Stimulated activated naive CD8-positive, alpha-beta T cell treated with anti-CD3 and anti-CD28 coated beads, Interleukin-15, Interleukin-2, amounts not matched to agents 100 ng/mL and 50 ng/mL, for 24 hours (primary cell): ENCODE results near the gene KCNIP1.

Experiments
- H3K27ac Mint-ChIP-seq: one replicate; pipeline ENCODE4 v1.8.0; 2021; ENCODE audit warnings: mild to moderate bottlenecking, mixed read lengths
- H3K27me3 Mint-ChIP-seq: one replicate; pipeline ENCODE4 v1.8.0; 2021; ENCODE audit warnings: mixed read lengths
- H3K36me3 Mint-ChIP-seq: one replicate; pipeline ENCODE4 v1.8.0; 2021; ENCODE audit warnings: low read depth, mixed read lengths
- H3K4me1 Mint-ChIP-seq: one replicate; pipeline ENCODE4 v1.8.0; 2021; ENCODE audit warnings: low read depth, mixed read lengths
- H3K4me3 Mint-ChIP-seq: one replicate; pipeline ENCODE4 v1.8.0; 2021; ENCODE audit warnings: mild to moderate bottlenecking, mixed read lengths
- H3K9me3 Mint-ChIP-seq: one replicate; pipeline ENCODE4 v1.8.0; 2021; ENCODE audit warnings: mixed read lengths

Gene KCNIP1

DNA sequence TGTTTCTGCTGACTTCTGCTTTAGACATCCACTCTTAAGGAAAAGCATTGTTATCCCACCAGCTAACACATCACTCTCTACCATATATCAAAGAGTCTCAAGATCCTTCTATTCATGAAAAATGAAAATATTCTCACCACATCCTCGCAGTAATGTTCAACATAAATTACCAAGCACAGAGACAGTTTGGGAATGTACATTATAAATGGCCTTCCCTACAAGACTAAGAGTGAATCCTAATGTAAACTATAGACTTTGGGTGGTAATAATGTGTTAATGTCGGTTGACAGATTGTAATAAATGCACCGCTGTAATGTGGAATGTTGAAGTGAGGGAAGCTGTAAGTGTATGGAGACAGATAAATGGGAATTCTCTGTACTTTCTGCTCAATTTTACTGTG is 27.1 kb upstream of the KCNIP1 start:
- H3K27ac Mint-ChIP-seq: no peak overlapping the region
- peaks cover 15% of the 10 kb centered on the region for H3K27me3 Mint-ChIP-seq
- H3K4me1 Mint-ChIP-seq: no peaks in the 10 kb centered on the region
- H3K9me3 Mint-ChIP-seq: no peaks in the 10 kb centered on the region
- H3K36me3 Mint-ChIP-seq: no peaks in the 10 kb centered on the region
- no peak overlapping the region for H3K4me3 Mint-ChIP-seq

DNA sequence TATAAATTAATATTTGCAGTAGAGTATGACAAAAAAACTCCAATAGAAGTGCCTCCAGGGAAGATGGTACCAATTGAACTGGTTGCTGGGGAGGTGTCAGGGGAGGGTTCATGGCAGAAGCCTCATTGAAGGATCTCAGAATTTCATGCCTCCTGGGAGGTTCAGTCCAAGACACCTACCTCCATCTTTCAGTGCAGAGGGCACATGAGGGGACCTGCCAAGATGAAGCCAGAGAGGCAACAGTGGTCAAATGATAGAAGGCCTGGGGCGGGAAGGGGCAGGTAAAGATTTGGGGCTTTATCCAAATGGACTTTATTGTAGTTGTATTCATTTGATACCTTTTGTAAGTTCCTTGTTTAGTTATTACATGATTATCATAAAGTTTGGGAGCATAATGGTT is 25.9 kb upstream of the KCNIP1 start:
- no peaks in the 10 kb centered on the region for H3K9me3 Mint-ChIP-seq

GRCh38 chr5:170478306-170478705 is 25.5 kb upstream of the KCNIP1 start:
- H3K27ac Mint-ChIP-seq: no peak overlapping the region
- no peaks in the 10 kb centered on the region for H3K4me1 Mint-ChIP-seq
- H3K4me3 Mint-ChIP-seq: no peak overlapping the region

More for the DNA sequence above, 25.9 kb upstream of the KCNIP1 start:
- H3K4me3 Mint-ChIP-seq: no peak overlapping the region
- H3K36me3 Mint-ChIP-seq: no peaks in the 10 kb centered on the region
- H3K27me3 Mint-ChIP-seq: peaks cover 15% of the 10 kb centered on the region
- no peak overlapping the region for H3K27ac Mint-ChIP-seq
- no peaks in the 10 kb centered on the region for H3K4me1 Mint-ChIP-seq

GRCh38 chr5:170479484-170479883 is 24.3 kb upstream of the KCNIP1 start:
- no peaks in the 10 kb centered on the region for H3K9me3 Mint-ChIP-seq
- peaks cover 16% of the 10 kb centered on the region for H3K27me3 Mint-ChIP-seq
- H3K4me3 Mint-ChIP-seq: no peak overlapping the region
- no peak overlapping the region for H3K27ac Mint-ChIP-seq
- no peaks in the 10 kb centered on the region for H3K4me1 Mint-ChIP-seq
- no peaks in the 10 kb centered on the region for H3K36me3 Mint-ChIP-seq

More at GRCh38 chr5:170478306-170478705, 25.5 kb upstream of the KCNIP1 start:
- H3K9me3 Mint-ChIP-seq: no peaks in the 10 kb centered on the region
- H3K36me3 Mint-ChIP-seq: no peaks in the 10 kb centered on the region
- H3K27me3 Mint-ChIP-seq: peaks cover 15% of the 10 kb centered on the region

DNA sequence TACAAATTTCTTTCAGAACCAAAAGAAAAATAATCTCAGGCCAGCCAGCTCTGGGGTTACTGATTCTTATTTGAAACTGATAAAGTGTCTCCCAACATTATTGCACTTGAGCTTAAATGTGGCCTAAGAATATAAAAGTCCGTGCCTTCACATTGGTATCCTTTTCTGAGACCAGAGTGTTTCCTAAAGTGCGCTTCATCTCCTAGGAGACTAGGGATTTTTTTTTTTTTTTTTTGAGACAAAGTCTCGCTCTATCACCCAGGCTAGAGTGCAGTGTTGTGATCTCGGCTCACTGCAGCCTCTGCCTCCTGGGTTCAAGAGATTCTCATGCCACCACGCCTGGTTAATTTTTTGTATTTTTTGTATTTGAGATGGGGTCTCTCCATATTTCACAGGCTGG is 23.6 kb upstream of the KCNIP1 start:
- H3K4me1 Mint-ChIP-seq: no peaks in the 10 kb centered on the region
- H3K36me3 Mint-ChIP-seq: no peaks in the 10 kb centered on the region
- H3K4me3 Mint-ChIP-seq: no peak overlapping the region
- H3K27me3 Mint-ChIP-seq: peaks cover 16% of the 10 kb centered on the region
- no peak overlapping the region for H3K27ac Mint-ChIP-seq
- H3K9me3 Mint-ChIP-seq: no peaks in the 10 kb centered on the region

DNA sequence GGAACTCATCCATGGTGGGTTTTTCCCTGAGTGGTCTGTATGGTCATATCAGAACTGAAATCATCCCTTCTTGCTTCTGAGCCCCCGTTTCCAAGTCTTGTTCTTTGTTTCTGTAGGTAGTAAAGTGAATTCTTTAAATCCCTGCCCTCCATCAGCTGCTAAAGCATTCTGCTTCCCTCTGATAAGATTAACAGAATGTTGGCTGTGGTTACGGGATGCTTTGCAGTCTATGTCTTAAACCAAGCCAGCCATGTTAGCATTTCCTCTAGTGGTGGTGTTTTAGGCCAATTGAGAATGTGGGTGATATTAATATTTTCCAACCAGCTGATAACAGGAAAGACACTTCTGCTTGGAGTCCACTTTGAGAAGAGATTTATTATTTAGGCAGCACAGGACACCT is 22.0 kb upstream of the KCNIP1 start:
- Mint-ChIP-seq H3K9me3 (no peaks in the 10 kb centered on the region), H3K4me1 (no peaks in the 10 kb centered on the region), H3K27me3 (peaks cover 10% of the 10 kb centered on the region), H3K27ac (no peak overlapping the region), H3K4me3 (no peak overlapping the region), H3K36me3 (no peaks in the 10 kb centered on the region)

- no peak overlapping the region for H3K4me3 Mint-ChIP-seq
- no peak overlapping the region for H3K27ac Mint-ChIP-seq
- no peaks in the 10 kb centered on the region for H3K36me3 Mint-ChIP-seq
- H3K27me3 Mint-ChIP-seq: peaks cover 10% of the 10 kb centered on the region
- no peaks in the 10 kb centered on the region for H3K4me1 Mint-ChIP-seq
- no peaks in the 10 kb centered on the region for H3K9me3 Mint-ChIP-seq
Observed at GRCh38 chr5:170482511-170482910, 21.3 kb upstream of the KCNIP1 start.

- Mint-ChIP-seq H3K4me3 (no peak overlapping the region), H3K27ac (no peak overlapping the region), H3K27me3 (peaks cover 10% of the 10 kb centered on the region), H3K36me3 (no peaks in the 10 kb centered on the region), H3K9me3 (no peaks in the 10 kb centered on the region), H3K4me1 (no peaks in the 10 kb centered on the region)
Observed at GRCh38 chr5:170483701-170484458, 19.9 kb upstream of the KCNIP1 start.

DNA sequence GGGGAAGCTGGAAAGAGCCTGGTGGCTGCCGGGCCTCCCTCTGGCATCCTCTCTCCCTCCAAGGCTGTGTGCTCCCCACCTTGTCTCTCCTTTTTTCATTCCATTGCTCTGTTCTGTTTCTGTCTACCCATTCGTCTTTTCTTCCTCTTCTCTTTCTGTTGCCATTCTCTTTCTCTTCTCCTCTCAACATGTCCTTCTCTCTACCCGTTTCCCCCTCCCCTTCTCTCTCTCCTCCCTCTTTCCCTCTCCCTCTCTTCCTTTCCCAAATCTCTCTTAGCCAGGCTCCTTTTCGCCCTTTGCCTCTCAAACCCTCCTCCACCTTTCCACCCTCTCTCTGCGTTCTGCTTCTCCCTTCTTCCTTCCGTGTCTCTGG is 19.4 kb upstream of the KCNIP1 start:
- no peak overlapping the region for H3K27ac Mint-ChIP-seq
- peaks cover 10% of the 10 kb centered on the region for H3K27me3 Mint-ChIP-seq
- no peaks in the 10 kb centered on the region for H3K4me1 Mint-ChIP-seq
- no peaks in the 10 kb centered on the region for H3K36me3 Mint-ChIP-seq
- H3K9me3 Mint-ChIP-seq: no peaks in the 10 kb centered on the region
- no peak overlapping the region for H3K4me3 Mint-ChIP-seq

DNA sequence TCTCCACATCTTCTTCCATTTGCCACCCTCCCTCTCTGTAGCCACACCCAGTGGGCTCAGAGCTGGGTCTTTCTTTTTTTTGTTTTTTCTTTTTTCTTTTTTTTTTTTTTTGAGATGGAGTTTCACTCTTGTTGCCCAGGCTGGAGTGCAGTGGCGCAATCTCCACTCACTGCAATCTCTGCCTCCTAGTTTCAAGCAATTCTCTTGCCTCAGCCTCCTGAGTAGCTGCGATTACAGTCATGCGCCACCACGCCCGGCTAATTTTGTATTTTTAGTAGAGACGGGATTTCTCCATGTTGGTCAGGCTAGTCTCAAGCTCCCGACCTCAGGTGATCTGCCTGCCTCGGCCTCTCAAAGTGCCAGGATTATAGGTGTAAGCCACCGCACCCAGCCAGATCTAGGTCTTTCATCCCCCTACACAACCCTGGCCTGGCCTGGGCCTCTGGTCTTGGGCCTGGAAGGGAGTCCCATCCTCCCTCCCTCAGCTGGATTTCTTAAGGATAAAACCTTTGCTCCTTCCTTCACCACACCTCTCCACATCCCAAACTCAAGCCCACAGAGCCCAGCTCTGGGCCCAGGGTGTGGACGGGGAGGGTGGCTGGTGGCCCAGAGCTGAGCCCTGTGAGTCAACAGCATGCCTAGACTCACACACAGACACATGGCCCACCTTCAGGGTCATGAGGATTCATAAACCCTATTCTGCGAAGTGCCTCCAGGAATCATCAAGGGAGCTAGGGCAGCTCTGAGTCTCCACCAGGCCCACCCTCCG is 18.8 kb upstream of the KCNIP1 start:
- no peak overlapping the region for H3K27ac Mint-ChIP-seq
- peaks cover 5% of the 10 kb centered on the region for H3K27me3 Mint-ChIP-seq
- H3K4me1 Mint-ChIP-seq: no peaks in the 10 kb centered on the region
- no peak overlapping the region for H3K4me3 Mint-ChIP-seq
- no peaks in the 10 kb centered on the region for H3K36me3 Mint-ChIP-seq
- H3K9me3 Mint-ChIP-seq: no peaks in the 10 kb centered on the region

DNA sequence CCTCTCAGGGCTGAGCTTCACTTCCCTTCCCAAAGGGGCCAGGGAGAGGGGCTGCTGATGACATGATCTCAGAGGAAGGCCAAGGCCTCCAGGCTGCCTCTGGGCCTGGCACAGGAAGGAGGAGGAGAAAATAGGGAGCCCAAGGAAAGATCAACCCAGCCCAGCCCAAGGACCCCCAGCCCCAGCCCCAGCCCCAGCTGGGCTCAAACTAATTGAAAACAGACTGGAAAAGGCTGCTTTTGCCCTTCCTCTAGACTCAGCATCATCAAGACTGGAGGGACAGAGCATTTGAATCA is 18.3 kb upstream of the KCNIP1 start:
- Mint-ChIP-seq H3K27me3 (peaks cover 5% of the 10 kb centered on the region), H3K9me3 (no peaks in the 10 kb centered on the region), H3K36me3 (no peaks in the 10 kb centered on the region), H3K4me1 (no peaks in the 10 kb centered on the region), H3K4me3 (no peak overlapping the region), H3K27ac (no peak overlapping the region)

- Mint-ChIP-seq H3K27ac (no peak overlapping the region), H3K9me3 (no peaks in the 10 kb centered on the region), H3K27me3 (peaks cover 5% of the 10 kb centered on the region), H3K4me3 (no peak overlapping the region), H3K4me1 (no peaks in the 10 kb centered on the region), H3K36me3 (no peaks in the 10 kb centered on the region)
Observed at GRCh38 chr5:170486371-170486770, 17.4 kb upstream of the KCNIP1 start.

DNA sequence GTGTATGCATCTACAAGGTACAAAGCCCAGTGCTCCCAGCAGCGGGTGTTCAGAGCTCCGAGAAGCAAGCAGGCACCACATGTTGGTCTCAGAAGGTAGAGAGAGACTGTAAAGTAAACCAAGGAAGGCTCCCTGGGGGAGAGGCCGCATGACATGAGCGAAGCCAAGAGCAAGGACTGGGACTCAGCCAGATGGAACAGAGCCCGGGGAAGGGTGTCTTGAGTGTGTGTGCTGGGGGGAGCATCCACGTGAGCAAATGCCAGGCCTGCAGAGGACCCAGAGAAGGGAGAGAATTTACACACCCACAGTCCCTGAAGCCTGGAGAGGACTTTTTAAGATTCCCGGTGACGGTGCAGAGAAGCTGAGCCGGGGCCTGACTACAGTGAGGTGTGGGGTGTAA is 15.2 kb upstream of the KCNIP1 start:
- Mint-ChIP-seq H3K4me3 (no peak overlapping the region), H3K36me3 (no peaks in the 10 kb centered on the region), H3K4me1 (no peaks in the 10 kb centered on the region), H3K9me3 (no peaks in the 10 kb centered on the region), H3K27me3 (peaks cover 5% of the 10 kb centered on the region), H3K27ac (no peak overlapping the region)

- no peaks in the 10 kb centered on the region for H3K36me3 Mint-ChIP-seq
- H3K4me1 Mint-ChIP-seq: no peaks in the 10 kb centered on the region
- H3K4me3 Mint-ChIP-seq: no peak overlapping the region
- H3K27me3 Mint-ChIP-seq: peaks cover 4% of the 10 kb centered on the region
- H3K9me3 Mint-ChIP-seq: no peaks in the 10 kb centered on the region
- H3K27ac Mint-ChIP-seq: no peak overlapping the region
Observed at GRCh38 chr5:170489199-170489598, 14.6 kb upstream of the KCNIP1 start.

DNA sequence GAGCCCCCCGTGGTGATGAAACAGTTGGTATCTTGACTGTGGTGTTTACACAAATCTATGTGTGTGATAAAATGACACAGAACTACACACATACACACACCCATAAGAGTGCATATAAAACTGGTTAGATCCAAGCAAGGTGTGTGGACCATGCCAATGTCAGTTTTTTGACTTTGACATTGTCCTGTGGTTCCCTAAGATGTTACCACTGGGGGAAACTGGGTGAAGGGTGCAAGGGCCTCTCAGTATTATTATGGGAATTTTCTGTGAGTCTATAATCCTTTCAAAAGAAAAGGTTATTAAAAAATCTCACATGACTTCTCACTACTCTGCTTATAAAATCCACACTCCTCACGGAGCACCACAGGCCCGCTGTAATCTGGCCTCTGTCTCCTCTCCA is 13.4 kb upstream of the KCNIP1 start:
- Mint-ChIP-seq H3K27me3 (peaks cover 6% of the 10 kb centered on the region), H3K9me3 (no peaks in the 10 kb centered on the region)

DNA sequence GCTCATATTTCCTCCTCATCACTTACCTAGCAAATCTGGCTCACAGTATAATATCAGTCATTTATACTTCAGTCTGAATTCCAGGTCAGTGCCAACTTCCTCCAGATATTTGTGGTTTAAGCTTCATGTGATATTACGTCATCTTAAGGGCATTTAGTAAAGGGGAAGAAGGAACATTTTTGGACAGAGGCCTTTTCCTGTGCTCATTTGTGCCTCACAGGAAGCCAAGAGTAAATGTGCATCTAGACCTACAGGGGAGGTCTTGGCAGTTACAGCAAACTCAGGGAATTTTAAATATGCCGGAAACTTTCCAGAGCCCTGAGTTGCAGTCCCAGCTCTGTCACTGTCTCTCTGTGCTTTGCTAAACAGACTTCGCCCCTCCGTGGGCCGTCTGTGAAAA is 12.3 kb upstream of the KCNIP1 start:
- Mint-ChIP-seq H3K36me3 (no peaks in the 10 kb centered on the region), H3K4me3 (no peak overlapping the region), H3K4me1 (no peaks in the 10 kb centered on the region), H3K27me3 (peaks cover 17% of the 10 kb centered on the region), H3K27ac (no peak overlapping the region), H3K9me3 (no peaks in the 10 kb centered on the region)

More for the DNA sequence above, 13.4 kb upstream of the KCNIP1 start:
- Mint-ChIP-seq H3K4me1 (no peaks in the 10 kb centered on the region), H3K36me3 (no peaks in the 10 kb centered on the region), H3K4me3 (no peak overlapping the region), H3K27ac (no peak overlapping the region)
